ENCODE measurements around the gene TMEM8B.
A peak's percentile ranks its signal among the peaks of the same experiment; 100 is the strongest.

Gene TMEM8B

GRCh38 chr9:35829084-35829763, at the start of gene TMEM8B:
Gene TMEM8B (plus strand): TSS chr9:35829228. CDS start chr9:35829448, 220 bp downstream.
- peak; percentile 95 for DNase-seq (ENCODE audit: low spot score)

GRCh38 chr9:35781066-35781465, 48.0 kb upstream of the TMEM8B start:
- no peak for DNase-seq (ENCODE audit: low spot score)

DNA sequence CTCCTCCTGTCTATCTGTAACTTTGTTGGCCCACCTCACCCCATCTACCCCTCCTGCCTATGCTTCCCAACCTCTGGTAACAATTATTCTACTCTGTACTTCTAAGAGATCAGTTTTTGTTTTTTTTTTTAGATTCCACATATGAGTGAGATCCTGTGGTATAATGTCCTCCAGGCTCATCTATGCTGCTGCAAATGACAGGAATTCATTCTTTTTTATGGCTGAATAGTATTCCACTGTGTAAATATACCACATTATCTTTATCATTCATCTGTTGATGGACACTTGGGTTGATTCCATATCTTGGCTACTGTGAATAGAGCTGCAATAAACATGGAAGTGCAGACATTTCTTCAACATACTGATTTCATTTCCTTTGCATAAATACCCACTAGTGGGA, 45.6 kb upstream of the TMEM8B start:
- no peak for DNase-seq (ENCODE audit: low spot score)

- no peak for DNase-seq (ENCODE audit: low spot score)
These were observed 39.5 kb upstream of the TMEM8B start for GRCh38 chr9:35789541-35789940.

- no peak for DNase-seq (ENCODE audit: low spot score)
These were observed 39.0 kb upstream of the TMEM8B start for GRCh38 chr9:35790025-35790384.

DNA sequence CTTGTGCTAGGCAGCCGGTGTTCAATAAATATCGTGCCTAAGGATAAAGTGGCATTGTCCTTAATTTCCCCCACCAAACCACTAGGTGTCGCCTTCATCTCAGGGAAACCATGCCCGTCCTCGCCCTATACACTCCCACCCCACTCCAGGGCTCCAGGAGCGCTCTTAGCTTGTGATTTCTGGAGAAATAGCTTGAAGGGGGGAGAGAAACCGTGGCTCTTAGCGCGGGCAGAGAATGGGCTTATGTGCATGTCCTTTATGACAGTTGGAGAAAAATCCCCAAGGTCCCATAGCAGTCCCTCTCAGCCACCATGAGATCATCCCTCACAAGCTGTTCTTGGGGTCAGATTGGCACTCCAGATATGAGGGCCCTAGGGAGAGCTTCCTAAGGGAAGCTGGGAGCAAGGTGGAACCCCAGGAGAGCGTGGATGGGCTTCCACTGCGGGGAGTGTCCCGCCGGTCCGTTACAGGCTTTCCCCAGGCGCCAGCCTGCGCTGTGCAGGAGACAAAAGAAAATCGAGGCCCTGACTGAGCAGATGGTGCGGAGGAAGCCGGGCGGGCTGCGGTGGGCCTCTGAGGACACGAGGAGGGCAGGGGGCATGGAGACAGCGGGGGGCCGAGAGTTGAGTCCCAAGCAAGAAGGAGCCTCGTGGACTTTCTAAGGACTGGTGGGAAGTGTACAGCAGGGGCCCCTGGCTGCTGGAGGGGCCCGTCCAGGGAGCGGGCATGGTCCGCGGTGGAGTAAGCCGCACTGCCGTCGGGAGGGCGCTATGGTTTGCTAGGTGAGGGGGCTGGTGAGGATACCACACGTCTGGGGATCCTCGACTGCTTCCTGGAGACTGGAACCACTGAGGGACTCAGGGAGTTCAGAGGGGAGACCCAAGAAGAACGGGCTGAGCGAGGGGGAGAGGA, 38.4 kb upstream of the TMEM8B start:
- DNase-seq (ENCODE audit: low spot score), result peak; percentile 93

GRCh38 chr9:35791297-35791921, 37.6 kb upstream of the TMEM8B start, which contains the start of gene NPR2:
Gene NPR2 (plus strand): TSS chr9:35791591. CDS start chr9:35792409, 818 bp downstream.
- peak; percentile 37 for DNase-seq (ENCODE audit: low spot score)

DNA sequence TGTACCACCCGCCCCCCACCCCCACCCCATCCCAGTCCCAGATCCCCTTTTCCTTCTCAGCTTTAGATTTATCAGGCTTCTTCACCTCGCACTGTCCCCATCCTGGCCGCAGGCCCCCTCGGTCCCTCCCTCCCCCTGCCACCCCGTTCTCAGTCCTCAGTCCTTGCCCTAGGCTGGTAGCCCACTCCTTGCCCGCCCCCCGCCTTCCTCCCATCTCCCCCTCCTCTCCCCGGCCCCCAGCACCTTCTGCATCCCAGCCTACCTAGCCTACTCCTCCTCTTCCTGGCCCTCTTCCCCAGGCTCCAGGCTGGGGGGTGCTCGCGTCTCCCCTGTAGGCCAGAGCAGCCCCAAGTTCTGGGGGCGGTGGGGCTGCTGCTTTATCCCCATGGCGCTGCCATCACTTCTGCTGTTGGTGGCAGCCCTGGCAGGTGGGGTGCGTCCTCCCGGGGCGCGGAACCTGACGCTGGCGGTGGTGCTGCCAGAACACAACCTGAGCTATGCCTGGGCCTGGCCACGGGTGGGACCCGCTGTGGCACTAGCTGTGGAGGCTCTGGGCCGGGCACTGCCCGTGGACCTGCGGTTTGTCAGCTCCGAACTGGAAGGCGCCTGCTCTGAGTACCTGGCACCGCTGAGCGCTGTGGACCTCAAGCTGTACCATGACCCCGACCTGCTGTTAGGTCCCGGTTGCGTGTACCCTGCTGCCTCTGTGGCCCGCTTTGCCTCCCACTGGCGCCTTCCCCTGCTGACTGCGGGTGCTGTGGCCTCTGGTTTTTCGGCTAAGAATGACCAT, 36.8 kb upstream of the TMEM8B start:
- peak; percentile 30 for DNase-seq (ENCODE audit: low spot score)

GRCh38 chr9:35792826-35793225, 36.2 kb upstream of the TMEM8B start:
- DNase-seq (ENCODE audit: low spot score), result no peak

DNA sequence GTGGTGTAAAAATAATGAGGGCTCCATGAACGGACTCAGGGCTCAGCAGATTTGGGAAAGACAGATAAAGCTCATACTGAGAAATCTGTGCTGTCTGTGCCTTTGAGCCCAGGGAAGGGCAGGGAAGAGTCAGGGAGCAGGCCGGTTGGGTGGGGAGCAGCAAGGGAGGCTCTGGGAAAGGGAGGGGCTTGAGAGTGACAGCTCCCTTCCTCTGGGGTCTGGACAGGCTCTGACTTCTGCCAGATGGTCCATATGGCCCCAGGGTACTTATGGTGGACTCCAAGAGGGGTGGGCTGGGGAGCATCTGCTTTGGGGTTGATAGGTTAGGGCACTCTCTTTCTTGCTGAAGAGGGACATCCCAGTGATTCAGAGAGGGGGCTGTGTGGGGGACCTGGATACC, 35.6 kb upstream of the TMEM8B start:
- no peak for DNase-seq (ENCODE audit: low spot score)

DNA sequence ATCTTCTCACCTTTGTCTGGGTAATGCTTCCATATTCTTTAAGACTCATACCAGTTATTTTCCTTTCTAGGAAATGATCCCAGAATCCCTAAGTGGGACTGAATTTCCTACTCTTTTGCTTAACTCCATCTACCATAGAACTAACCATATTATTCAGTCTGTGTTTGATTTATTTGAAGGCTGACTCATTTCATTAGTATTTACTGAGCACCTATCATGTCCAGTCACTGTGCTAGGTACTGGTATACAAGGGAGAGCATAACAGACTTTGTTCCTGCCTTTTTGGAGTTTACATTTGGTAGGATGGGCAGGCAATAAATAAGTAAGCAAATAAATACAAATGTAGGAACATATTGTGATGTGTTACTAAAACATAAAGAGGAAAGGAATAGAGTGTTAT, 33.3 kb upstream of the TMEM8B start:
- no peak for DNase-seq (ENCODE audit: low spot score)

- no peak for DNase-seq (ENCODE audit: low spot score)
These were observed 31.5 kb upstream of the TMEM8B start for GRCh38 chr9:35797311-35798109.

- no peak for DNase-seq (ENCODE audit: low spot score)
These were observed 30.2 kb upstream of the TMEM8B start for GRCh38 chr9:35798658-35799374.

GRCh38 chr9:35800530-35800929, 28.5 kb upstream of the TMEM8B start:
- no peak for DNase-seq (ENCODE audit: low spot score)

DNA sequence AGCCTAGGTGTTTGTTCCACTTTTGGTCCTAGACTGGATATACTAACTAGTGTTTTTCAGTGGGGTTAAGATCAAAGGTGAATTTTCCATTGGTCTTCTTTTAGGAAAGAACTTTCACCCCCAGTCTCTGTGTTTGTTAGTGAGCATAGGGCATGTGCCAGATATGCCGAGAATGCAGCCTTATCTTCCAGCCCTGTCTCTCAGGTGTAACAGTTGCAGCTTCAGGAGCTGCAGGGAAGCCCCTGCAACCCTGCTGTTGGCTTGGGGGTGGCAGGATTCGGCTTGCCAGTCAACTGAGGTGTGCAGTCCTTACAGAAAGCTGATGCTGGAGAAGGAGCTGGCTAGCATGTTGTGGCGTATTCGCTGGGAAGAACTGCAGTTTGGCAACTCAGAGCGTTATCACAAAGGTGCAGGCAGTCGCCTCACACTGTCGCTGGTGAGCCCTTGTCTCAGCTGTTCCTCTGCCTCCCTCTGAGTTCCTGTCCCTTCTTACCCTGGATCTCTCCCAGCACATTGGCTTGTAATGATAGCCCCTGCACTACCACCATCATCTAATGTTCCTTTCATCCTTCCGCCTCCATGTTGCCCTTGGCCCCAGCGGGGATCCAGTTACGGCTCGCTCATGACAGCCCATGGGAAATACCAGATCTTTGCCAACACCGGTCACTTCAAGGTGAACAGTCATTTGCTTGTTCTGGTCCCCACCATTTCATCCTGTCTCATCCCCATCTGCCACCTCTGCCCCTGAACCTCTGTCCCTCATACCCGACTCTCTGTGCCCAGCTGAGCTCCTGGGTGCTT, 27.5 kb upstream of the TMEM8B start:
- DNase-seq (ENCODE audit: low spot score), result no peak

GRCh38 chr9:35806101-35806500, 22.9 kb upstream of the TMEM8B start:
- DNase-seq (ENCODE audit: low spot score), result no peak

DNA sequence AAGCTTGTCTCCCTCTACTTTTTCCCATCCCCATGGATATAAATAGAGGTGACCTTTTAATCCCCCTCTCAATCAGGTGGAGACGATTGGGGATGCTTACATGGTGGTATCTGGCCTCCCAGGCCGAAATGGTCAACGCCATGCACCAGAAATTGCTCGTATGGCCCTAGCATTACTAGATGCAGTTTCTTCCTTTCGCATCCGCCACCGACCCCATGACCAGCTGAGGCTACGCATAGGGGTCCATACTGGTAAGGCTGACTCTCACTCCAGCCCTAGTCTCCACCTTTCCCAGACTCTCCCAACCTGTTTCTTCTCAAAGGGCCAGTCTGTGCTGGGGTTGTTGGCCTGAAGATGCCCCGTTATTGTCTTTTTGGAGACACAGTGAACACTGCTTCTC, 20.6 kb upstream of the TMEM8B start:
- no peak for DNase-seq (ENCODE audit: low spot score)

GRCh38 chr9:35810122-35810521, 18.9 kb upstream of the TMEM8B start:
- no peak for DNase-seq (ENCODE audit: low spot score)

GRCh38 chr9:35811381-35812024, 17.5 kb upstream of the TMEM8B start:
- DNase-seq (ENCODE audit: low spot score), result peak; percentile 62
